SK-N-SH (cell line): ENCODE measurements around the gene DHX36. TPM values are rescaled to one million over a fixed set of nuclear protein-coding genes. Genes with fewer than 3 reads are reported as not detected.

Experiments used
- CTCF ChIA-PET: fragments of 300-600, 350-600 bp; formaldehyde crosslinking; extraction: SDS; loops from one replicate; lab custom pipeline; 2021; lab: Yijun Ruan, JAX
- POLR2A ChIA-PET: fragments of 350-600 bp; sonication (Branson Sonifier 250); formaldehyde crosslinking; extraction: SDS; loops from one replicate; lab custom pipeline; 2020; ENCODE audit warnings: antibody characterized with exemption, inconsistent platforms; lab: Yijun Ruan, JAX
- DNase-seq: peaks from one replicate; pipeline ENCODE4 v3.0.0; 2012
- H2AFZ ChIP-seq: fragments of 200-600 bp; sonication (generic); 2 replicates; pipeline ENCODE4 v1.8.1; 2016; ENCODE audit warnings: antibody characterized with exemption, mild to moderate bottlenecking, low read depth
- H3F3A ChIP-seq: fragments of 200-600 bp; sonication (generic); replicated peaks from 2 replicates; pipeline ENCODE3; 2016; ENCODE audit warnings: antibody characterized with exemption, mild to moderate bottlenecking; ENCODE audit not compliant: insufficient read depth
- H3K27ac ChIP-seq, 2 experiments: fragments of 200-500 bp in 1 of 2; fragments of 200-600 bp in 1 of 2; sonication (Bioruptor generic) in 1 of 2; sonication (generic), shearing (Covaris generic) in 1 of 2; 2 replicates each; pipeline versions ENCODE4 v1.5.1 to v1.6.1; 2014 to 2016; ENCODE audit warnings: low read depth in 2 of 2, inconsistent platforms in 1 of 2, low read length in 1 of 2, mild to moderate bottlenecking in 1 of 2, mixed read lengths in 1 of 2
- H3K27me3 ChIP-seq: fragments of 200-600 bp; sonication (generic), shearing (Covaris generic); 2 replicates; pipeline ENCODE4 v1.6.1; 2016; ENCODE audit warnings: mixed run types; ENCODE audit not compliant: insufficient read depth
- H3K36me3 ChIP-seq, 2 experiments: fragments of 200-500 bp in 1 of 2; fragments of 200-600 bp in 1 of 2; sonication (Bioruptor generic) in 1 of 2; sonication (generic) in 1 of 2; replicated peaks in 1 of 2; 2 replicates each; pipeline versions ENCODE3 to v1.5.1; 2014 to 2016; ENCODE audit warnings: low read length in 1 of 2, mild to moderate bottlenecking in 1 of 2; ENCODE audit not compliant: insufficient read depth in 2 of 2, control insufficient read depth in 1 of 2
- H3K4me1 ChIP-seq, 2 experiments: fragments of 200-500 bp in 1 of 2; fragments of 200-600 bp in 1 of 2; sonication (Bioruptor generic) in 1 of 2; sonication (generic), shearing (Covaris generic) in 1 of 2; 2 replicates each; pipeline versions ENCODE4 v1.5.1 to v1.6.1; 2014 to 2016; ENCODE audit warnings: low read depth in 1 of 2, low read length in 1 of 2, mixed run types in 1 of 2; ENCODE audit not compliant: insufficient read depth in 2 of 2, control insufficient read depth in 1 of 2
- H3K4me2 ChIP-seq: fragments of 200-600 bp; sonication (generic), shearing (Covaris generic); 2 replicates; pipeline ENCODE4 v1.6.1; 2017; ENCODE audit warnings: mixed run types
- H3K4me3 ChIP-seq, 2 experiments: fragments of 200-500 bp in 1 of 2; fragments of 200-600 bp in 1 of 2; sonication (Bioruptor generic) in 1 of 2; sonication (generic), shearing (Covaris generic) in 1 of 2; 2 replicates each; pipeline versions ENCODE4 v1.5.1 to v1.8.1; 2014 to 2016; ENCODE audit warnings: low read depth in 2 of 2, inconsistent platforms in 1 of 2, low read length in 1 of 2, mild to moderate bottlenecking in 1 of 2, mixed read lengths in 1 of 2, moderate library complexity in 1 of 2
- H3K79me2 ChIP-seq: fragments of 200-600 bp; sonication (generic); 2 replicates; pipeline ENCODE4 v1.8.1; 2017; ENCODE audit warnings: mild to moderate bottlenecking; ENCODE audit not compliant: insufficient read depth
- H3K9ac ChIP-seq: fragments of 200-600 bp; sonication (generic); 2 replicates; pipeline ENCODE4 v1.6.1; 2017; ENCODE audit warnings: mixed run types
- H3K9me2 ChIP-seq: fragments of 200-600 bp; sonication (generic); 2 replicates; pipeline ENCODE4 v1.6.1; 2017; ENCODE audit warnings: mixed run types
- H3K9me3 ChIP-seq: fragments of 200-600 bp; sonication (generic); 2 replicates; pipeline ENCODE4 v1.6.1; 2017; ENCODE audit warnings: mixed run types, mild to moderate bottlenecking, moderate library complexity
- H4K20me1 ChIP-seq: fragments of 200-600 bp; sonication (generic); 2 replicates; pipeline ENCODE4 v1.6.1; 2017; ENCODE audit warnings: mild to moderate bottlenecking, mixed run types; ENCODE audit not compliant: insufficient read depth
- CHD2 ChIP-seq: fragments of 150-350 bp; IDR thresholded peaks from 2 replicates; pipeline ENCODE4 v1.6.1; 2018; ENCODE audit warnings: low read length; ENCODE audit not compliant: partially characterized antibody
- EP300 ChIP-seq, 2 experiments: IDR thresholded peaks; 2 replicates each; pipeline versions ENCODE4 v1.4.0 to v1.6.1; 2012; ENCODE audit warnings: borderline replicate concordance in 1 of 2, low read depth in 1 of 2, low read length in 1 of 2
- EZH2phosphoT487 ChIP-seq: fragments of 200-600 bp; sonication (generic); IDR thresholded peaks from 2 replicates; pipeline ENCODE4 v1.6.1; 2017; ENCODE audit warnings: low read depth, mixed run types, mild to moderate bottlenecking, antibody characterized with exemption, moderate library complexity, borderline replicate concordance
- FOSL2 ChIP-seq: IDR thresholded peaks from 2 replicates; pipeline ENCODE4 v1.4.0; 2012; ENCODE audit warnings: low read depth, mild to moderate bottlenecking, moderate library complexity, borderline replicate concordance
- GATA2 ChIP-seq: sonication (generic); formaldehyde crosslinking; IDR thresholded peaks from 2 replicates; pipeline ENCODE4 v1.5.0; 2020; ENCODE audit warnings: mild to moderate bottlenecking, missing genetic modification reagents
- JUND ChIP-seq: IDR thresholded peaks from 2 replicates; pipeline ENCODE4 v1.4.0; 2012
- MXI1 ChIP-seq: IDR thresholded peaks from 2 replicates; pipeline ENCODE4 v1.6.1; 2012; ENCODE audit warnings: mild to moderate bottlenecking, low read depth, low read length, improper control_type of control experiment
- NRF1 ChIP-seq: IDR thresholded peaks from 2 replicates; pipeline ENCODE4 v1.6.1; 2012; ENCODE audit warnings: low read depth, mild to moderate bottlenecking, low read length
- POLR2AphosphoS5 ChIP-seq: IDR thresholded peaks from 2 replicates; pipeline ENCODE4 v1.6.1; 2012; ENCODE audit warnings: low read depth, low read length
- RCOR1 ChIP-seq: fragments of 150-350 bp; IDR thresholded peaks from 2 replicates; pipeline ENCODE4 v1.6.1; 2017; ENCODE audit warnings: antibody characterized with exemption, low read length
- RXRA ChIP-seq: IDR thresholded peaks from 2 replicates; pipeline ENCODE4 v1.4.0; 2012; ENCODE audit warnings: low read depth, mild to moderate bottlenecking, borderline replicate concordance
- TAF1 ChIP-seq: IDR thresholded peaks from 2 replicates; pipeline ENCODE4 v1.6.1; 2012; ENCODE audit warnings: low read depth, mild to moderate bottlenecking, low read length, moderate library complexity, borderline replicate concordance
- TCF12 ChIP-seq: IDR thresholded peaks from 2 replicates; pipeline ENCODE4 v1.4.0; 2012
- TEAD4 ChIP-seq: IDR thresholded peaks from 2 replicates; pipeline ENCODE4 v1.4.0; 2012; ENCODE audit warnings: mild to moderate bottlenecking, borderline replicate concordance; ENCODE audit not compliant: insufficient read depth
- YY1 ChIP-seq: IDR thresholded peaks from 2 replicates; pipeline ENCODE4 v1.4.0; 2012; ENCODE audit warnings: low read depth, mild to moderate bottlenecking
- WGBS: methylation state at CpG from one replicate; pipeline ENCODE4 v1.1.6; 2017; ENCODE audit warnings: low lambda C conversion rate; 5-methylcytosine and 5-hydroxymethylcytosine counted together
- polyA plus RNA-seq, 3 experiments: library from polyadenylated mRNA; depleted of rRNA; stranded (reverse); fragments of >200 nt; gene quantifications; 2 replicates each; pipeline ENCODE4 v1.2.3, GENCODE V29; 2012
- TF ChIP-seq, protein P1 (sequence below): fragments of 150-350 bp; IDR thresholded peaks from 2 replicates; pipeline ENCODE4 v1.6.1; 2016; ENCODE audit warnings: mild to moderate bottlenecking, low read depth, low read length
- TF ChIP-seq, protein P2 (sequence below): IDR thresholded peaks from 2 replicates; pipeline ENCODE4 v1.4.0; 2012; ENCODE audit warnings: low read depth, borderline replicate concordance
- TF ChIP-seq, protein P3 (sequence below): fragments of 200-600 bp; sonication (generic); IDR thresholded peaks from 2 replicates; pipeline ENCODE4 v1.6.1; 2017; ENCODE audit warnings: antibody characterized with exemption, mild to moderate bottlenecking, moderate library complexity
- TF ChIP-seq, protein P4 (sequence below): fragments of 150-350 bp; IDR thresholded peaks from 2 replicates; pipeline ENCODE4 v1.6.1; 2017; ENCODE audit warnings: antibody characterized with exemption, low read length, low read depth, borderline replicate concordance
- TF ChIP-seq, protein P5 (sequence below): IDR thresholded peaks from 2 replicates; pipeline ENCODE4 v1.4.0; 2012; ENCODE audit warnings: low read depth

DHX36 gene
- polyA plus RNA-seq, 1 of the 3 experiments (the other 2 are of a cell fraction), result 22.8 TPM

DNA sequence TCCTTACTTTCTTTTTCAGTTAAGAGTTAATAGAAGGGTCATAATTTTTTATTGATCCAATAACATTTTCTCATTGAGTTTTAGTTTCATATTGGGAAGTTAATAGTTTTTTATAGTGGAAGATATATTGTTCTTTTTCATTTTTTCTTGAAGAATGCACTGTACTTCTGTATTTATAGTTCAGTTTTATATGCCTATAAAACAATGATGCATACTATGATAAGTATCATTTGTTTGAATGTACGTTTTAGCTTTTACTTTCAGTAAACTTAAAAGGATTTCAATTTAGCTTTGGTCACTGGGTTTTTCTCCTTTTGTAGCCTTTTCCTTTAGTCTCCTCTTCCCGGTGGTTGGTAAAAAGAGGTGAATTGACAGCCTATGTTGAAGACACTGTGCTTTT is 98.8 kb downstream of the DHX36 start:
- Histone ChIP-seq H3K36me3 (no peaks in the 10 kb centered on the region), H3K4me3 (no peak overlapping the region), H3K27ac (no peak overlapping the region), H3K9me2 (no peaks in the 10 kb centered on the region), H2AFZ (no peak overlapping the region), H4K20me1 (no peaks in the 10 kb centered on the region), H3F3A (no peaks in the 10 kb centered on the region), H3K9ac (no peak overlapping the region), H3K4me2 (no peak overlapping the region), H3K27me3 (no peaks in the 10 kb centered on the region), H3K4me1 (no peaks in the 10 kb centered on the region), H3K79me2 (no peaks in the 10 kb centered on the region), H3K9me3 (no peaks in the 10 kb centered on the region)
- WGBS, result 74% methylated on average over 2 of the region's 2 CpGs
- TF ChIP-seq TEAD4 (no peak), TCF12 (no peak)
- no peak for DNase-seq
- ChIA-PET POLR2A (no interaction called here), CTCF (interaction anchor here (3.2 kb wide), 1 partner anchor 27 kb away, joined by 13 read pairs; no protein-coding TSS in a partner anchor)

DNA sequence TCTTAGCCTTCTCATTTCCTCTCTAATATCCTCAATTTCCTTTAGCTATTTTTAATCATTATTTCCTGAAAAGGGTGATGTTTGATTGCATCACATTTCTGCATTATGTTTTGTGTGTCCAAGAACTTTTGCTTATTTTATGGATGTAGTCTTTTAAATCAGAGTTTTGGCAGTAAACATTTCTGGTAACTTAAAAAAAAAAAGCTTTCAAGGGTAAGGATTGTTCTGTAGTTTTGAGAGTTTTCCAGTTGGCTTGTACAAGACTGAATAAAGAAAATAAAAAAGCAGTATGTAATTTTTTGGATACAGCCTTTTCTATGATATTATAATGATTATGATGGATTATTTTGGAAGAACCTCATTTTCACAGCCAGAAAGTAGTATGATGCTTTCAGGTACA is 99.4 kb downstream of the DHX36 start:
- Histone ChIP-seq H3K4me2 (no peak overlapping the region), H4K20me1 (no peaks in the 10 kb centered on the region), H3K9me2 (no peaks in the 10 kb centered on the region), H3K27ac (no peak overlapping the region), H3K79me2 (no peaks in the 10 kb centered on the region), H3K27me3 (no peaks in the 10 kb centered on the region), H3K9ac (no peak overlapping the region), H3K4me1 (no peaks in the 10 kb centered on the region), H2AFZ (no peak overlapping the region), H3K36me3 (no peaks in the 10 kb centered on the region), H3K9me3 (no peaks in the 10 kb centered on the region), H3K4me3 (no peak overlapping the region), H3F3A (no peaks in the 10 kb centered on the region)
- CTCF ChIA-PET, result interaction anchor here (3.2 kb wide), 1 partner anchor 28 kb away, joined by 13 read pairs; no protein-coding TSS in a partner anchor
- no peak for DNase-seq
- POLR2A ChIA-PET, result no interaction called here
- TF ChIP-seq NRF1 (no peak), EP300 (IDR thresholded peaks at IDR 0.05; ENCODE audit: borderline replicate concordance in 1 of 2, low read depth in 1 of 2, low read length in 1 of 2) (no peak), FOSL2 (no peak), CHD2 (no peak), EZH2phosphoT487 (no peak), TCF12 (no peak), POLR2AphosphoS5 (no peak), YY1 (no peak), JUND (no peak), MXI1 (no peak), GATA2 (no peak), RCOR1 (no peak), RXRA (no peak), TAF1 (no peak)
- TF ChIP-seq, protein P1, sequence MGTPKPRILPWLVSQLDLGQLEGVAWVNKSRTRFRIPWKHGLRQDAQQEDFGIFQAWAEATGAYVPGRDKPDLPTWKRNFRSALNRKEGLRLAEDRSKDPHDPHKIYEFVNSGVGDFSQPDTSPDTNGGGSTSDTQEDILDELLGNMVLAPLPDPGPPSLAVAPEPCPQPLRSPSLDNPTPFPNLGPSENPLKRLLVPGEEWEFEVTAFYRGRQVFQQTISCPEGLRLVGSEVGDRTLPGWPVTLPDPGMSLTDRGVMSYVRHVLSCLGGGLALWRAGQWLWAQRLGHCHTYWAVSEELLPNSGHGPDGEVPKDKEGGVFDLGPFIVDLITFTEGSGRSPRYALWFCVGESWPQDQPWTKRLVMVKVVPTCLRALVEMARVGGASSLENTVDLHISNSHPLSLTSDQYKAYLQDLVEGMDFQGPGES, result no peak
- TF ChIP-seq, protein P2, sequence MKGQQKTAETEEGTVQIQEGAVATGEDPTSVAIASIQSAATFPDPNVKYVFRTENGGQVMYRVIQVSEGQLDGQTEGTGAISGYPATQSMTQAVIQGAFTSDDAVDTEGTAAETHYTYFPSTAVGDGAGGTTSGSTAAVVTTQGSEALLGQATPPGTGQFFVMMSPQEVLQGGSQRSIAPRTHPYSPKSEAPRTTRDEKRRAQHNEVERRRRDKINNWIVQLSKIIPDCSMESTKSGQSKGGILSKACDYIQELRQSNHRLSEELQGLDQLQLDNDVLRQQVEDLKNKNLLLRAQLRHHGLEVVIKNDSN, result no peak
- TF ChIP-seq, protein P3, sequence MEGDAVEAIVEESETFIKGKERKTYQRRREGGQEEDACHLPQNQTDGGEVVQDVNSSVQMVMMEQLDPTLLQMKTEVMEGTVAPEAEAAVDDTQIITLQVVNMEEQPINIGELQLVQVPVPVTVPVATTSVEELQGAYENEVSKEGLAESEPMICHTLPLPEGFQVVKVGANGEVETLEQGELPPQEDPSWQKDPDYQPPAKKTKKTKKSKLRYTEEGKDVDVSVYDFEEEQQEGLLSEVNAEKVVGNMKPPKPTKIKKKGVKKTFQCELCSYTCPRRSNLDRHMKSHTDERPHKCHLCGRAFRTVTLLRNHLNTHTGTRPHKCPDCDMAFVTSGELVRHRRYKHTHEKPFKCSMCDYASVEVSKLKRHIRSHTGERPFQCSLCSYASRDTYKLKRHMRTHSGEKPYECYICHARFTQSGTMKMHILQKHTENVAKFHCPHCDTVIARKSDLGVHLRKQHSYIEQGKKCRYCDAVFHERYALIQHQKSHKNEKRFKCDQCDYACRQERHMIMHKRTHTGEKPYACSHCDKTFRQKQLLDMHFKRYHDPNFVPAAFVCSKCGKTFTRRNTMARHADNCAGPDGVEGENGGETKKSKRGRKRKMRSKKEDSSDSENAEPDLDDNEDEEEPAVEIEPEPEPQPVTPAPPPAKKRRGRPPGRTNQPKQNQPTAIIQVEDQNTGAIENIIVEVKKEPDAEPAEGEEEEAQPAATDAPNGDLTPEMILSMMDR, result no peak
- TF ChIP-seq, protein P4, sequence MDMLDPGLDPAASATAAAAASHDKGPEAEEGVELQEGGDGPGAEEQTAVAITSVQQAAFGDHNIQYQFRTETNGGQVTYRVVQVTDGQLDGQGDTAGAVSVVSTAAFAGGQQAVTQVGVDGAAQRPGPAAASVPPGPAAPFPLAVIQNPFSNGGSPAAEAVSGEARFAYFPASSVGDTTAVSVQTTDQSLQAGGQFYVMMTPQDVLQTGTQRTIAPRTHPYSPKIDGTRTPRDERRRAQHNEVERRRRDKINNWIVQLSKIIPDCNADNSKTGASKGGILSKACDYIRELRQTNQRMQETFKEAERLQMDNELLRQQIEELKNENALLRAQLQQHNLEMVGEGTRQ, result no peak
- TF ChIP-seq, protein P5, sequence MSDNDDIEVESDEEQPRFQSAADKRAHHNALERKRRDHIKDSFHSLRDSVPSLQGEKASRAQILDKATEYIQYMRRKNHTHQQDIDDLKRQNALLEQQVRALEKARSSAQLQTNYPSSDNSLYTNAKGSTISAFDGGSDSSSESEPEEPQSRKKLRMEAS, result no peak
